ENCODE results near the gene PMM2.
"Not testable (repeated sequence)": the region's sequence is repeated elsewhere in the genome, so short reads cannot be mapped to it uniquely, and the experiment has no call there.

Gene PMM2

GRCh38 chr16:8816967-8817655 lies 19.5 kb downstream of the PMM2 start:
- no peak for DNase-seq (ENCODE audit: low read depth in 2 of 3, low spot score in 2 of 3)

DNA sequence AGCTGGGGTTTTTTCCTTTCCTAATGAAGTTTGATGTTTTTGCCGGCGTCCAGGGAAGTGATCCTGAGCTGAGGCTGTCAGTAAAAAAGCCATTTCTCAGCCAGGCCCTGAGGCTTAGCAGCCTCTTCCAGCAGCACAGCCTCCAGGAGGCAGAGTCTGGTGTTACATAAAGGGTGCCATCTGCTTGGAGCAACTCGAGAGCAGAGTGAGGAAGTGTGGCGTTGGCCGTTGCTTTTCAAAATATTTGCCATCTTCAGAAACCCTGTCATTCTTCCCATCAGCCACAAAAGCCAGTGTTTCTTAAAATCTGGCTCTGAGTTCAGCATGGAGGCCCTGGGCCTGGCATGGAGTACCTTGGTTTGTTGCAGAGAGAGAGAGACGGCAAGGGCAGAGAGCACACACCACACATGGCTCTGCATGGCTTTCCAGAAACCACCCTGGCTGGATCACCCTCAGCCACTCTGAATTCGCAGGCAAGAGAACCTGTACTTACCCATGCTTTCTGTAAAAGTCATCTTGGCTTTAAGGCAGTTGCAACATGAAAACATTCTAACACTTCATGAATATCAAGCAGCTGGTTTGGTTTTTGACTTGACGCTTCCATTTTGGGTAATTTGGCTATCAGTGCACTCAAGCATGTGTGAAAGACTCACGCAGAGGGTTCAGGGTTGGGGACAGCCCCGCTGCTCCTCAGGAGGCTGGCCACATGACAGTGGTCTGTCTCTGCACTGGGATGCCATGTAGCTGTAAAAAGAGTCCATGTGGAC lies 21.0 kb downstream of the PMM2 start:
- DNase-seq (ENCODE audit: low read depth in 2 of 3, low spot score in 2 of 3) = no peak

DNA sequence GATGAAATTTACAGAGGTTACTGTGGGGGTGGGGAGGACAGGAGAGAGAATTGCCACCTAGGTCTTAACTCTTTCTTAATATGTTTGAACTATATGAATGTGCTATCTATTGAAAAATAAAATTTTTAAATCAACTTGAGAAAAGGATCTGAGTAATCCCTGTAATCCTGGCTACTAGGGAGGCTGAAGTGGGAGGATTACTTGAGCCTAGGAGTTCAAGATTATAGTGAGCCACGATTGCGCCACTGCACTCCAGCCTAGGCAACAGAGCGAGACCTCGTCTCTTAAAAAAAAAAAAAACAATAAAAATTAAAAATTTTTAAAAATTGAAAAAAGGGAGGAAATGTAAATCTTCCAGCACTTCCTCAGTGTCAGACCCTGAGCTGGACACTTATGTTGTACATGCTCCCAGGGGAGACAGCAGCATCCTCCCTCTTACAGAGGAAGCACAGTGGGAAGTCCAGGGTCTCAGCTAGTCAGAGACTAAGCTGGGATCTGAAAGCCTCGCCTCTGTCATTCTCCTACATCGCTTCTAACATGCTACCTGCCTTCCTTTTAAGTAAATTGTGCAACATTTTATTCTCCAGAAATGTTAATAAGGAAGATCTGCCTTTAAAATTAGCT lies 21.9 kb downstream of the PMM2 start:
- no peak for DNase-seq (ENCODE audit: low read depth in 2 of 3, low spot score in 2 of 3)

GRCh38 chr16:8822403-8822802 lies 24.8 kb downstream of the PMM2 start:
- no peak for DNase-seq (ENCODE audit: low read depth in 2 of 3, low spot score in 2 of 3)

DNA sequence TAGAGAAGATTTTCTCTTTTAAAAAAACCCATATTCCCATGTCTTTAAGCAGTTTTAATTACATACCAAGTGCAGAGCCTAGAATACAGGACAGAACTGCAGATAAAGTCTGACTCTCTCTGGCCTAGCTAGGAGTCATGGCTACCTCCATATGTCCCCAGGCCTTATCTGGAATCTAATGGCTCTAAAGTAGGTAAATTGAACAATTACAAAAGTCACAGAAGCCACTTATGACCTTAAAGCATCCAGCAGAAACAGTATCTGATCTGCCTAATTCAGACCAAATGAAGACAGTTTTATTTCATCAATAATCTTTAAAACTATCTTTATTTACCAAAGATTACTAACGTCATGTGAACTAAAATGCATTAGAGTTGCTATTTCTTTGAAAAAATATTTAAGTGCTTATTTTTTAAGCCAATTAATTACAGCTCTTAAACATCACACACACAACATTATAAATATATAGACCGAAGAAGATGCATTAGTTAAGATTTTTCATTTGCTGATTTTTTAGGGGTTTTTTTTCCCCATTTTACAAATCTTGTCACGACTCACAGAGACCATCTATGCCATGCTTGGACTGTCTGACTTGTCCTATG lies 28.7 kb downstream of the PMM2 start:
- no peak for DNase-seq (ENCODE audit: low read depth in 2 of 3, low spot score in 2 of 3)

DNA sequence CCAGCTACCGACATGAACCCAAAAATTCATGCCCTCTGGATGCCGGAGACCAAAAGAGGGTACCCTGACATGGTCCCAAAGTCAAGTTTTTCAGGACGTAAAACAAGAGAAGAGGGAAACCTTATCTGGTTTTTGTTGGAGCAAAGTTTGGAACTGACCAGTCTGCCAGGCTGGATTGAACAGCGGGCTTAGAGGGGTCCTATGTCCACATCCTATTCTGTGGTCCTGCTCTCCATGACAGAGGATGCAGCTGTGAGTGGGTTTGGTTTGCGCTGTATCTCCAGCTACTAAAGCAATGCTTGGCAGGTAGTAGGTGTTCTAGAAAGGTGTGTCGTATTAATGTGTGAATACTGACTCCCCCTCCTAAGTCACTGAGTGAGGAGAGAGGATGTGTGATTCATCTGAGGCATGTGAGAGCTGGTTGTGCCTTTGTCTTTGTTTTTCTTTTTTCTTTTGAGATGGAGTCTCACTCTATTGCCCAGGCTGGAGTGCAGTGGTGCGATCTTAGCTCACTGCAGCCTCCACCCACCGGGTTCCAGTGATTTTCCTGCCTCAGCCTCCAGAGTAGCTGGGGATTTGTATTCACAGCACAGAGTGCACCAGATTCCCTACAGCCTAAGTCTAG lies 31.0 kb downstream of the PMM2 start:
- DNase-seq (ENCODE audit: low read depth in 2 of 3, low spot score in 2 of 3) = no peak

- no peak for DNase-seq (ENCODE audit: low read depth in 2 of 3, low spot score in 2 of 3)
Observed at GRCh38 chr16:8831450-8831849, 33.8 kb downstream of the PMM2 start.

DNA sequence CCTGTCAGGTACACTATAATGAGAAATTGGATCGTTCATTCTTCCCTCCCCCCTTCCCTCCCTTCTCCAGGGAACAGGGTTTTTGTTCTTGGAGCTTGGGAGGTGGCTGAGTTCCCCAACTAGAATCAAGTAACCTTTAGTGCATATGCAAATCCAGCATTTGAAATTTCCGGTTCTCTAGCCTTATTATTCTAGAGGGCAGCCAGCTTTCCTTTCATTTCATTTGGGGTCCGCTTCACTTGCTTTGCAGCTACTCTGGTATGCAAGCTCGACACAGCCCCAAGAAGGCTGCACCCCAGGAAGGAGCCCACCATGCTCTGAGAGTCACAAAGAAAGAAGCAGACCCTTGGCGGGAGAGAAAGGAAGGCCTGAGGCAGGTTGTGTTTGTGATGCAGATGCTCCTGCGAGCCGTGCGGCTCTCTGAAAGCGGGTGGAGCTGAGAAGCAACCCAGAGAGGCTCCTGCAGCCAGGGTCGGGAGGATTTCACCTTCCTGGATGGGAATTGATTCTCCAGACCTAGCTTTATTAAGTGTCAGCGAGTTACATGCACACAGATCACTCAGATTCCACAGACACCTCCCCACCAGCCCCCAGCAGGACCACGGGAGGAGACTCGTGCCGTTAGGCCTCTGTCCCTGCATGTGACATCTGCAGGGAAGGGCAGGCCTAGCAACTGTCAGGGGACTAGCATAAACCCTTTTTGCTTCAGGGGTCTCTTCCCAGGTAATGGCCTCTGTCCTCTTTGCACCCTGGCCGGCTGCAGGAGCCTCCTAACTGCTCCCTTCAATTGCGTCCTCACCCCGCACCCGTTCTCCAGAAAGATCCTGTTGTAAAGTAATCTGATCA lies 34.5 kb downstream of the PMM2 start:
- DNase-seq (ENCODE audit: low read depth in 2 of 3, low spot score in 2 of 3) = no peak

- no peak for DNase-seq (ENCODE audit: low read depth in 2 of 3, low spot score in 2 of 3)
Observed at GRCh38 chr16:8832717-8833105, 35.1 kb downstream of the PMM2 start.

- not testable (repeated sequence) for DNase-seq (ENCODE audit: low read depth in 2 of 3, low spot score in 2 of 3)
Observed at GRCh38 chr16:8836797-8837196, 39.2 kb downstream of the PMM2 start.

- not testable (repeated sequence) for DNase-seq (ENCODE audit: low read depth in 2 of 3, low spot score in 2 of 3)
Observed at GRCh38 chr16:8837594-8837993, 40.0 kb downstream of the PMM2 start.

GRCh38 chr16:8842016-8842415 lies 44.4 kb downstream of the PMM2 start:
- DNase-seq (ENCODE audit: low read depth in 2 of 3, low spot score in 2 of 3) = not testable (repeated sequence)

GRCh38 chr16:8843296-8843695 lies 45.7 kb downstream of the PMM2 start:
- DNase-seq (ENCODE audit: low read depth in 2 of 3, low spot score in 2 of 3) = not testable (repeated sequence)

DNA sequence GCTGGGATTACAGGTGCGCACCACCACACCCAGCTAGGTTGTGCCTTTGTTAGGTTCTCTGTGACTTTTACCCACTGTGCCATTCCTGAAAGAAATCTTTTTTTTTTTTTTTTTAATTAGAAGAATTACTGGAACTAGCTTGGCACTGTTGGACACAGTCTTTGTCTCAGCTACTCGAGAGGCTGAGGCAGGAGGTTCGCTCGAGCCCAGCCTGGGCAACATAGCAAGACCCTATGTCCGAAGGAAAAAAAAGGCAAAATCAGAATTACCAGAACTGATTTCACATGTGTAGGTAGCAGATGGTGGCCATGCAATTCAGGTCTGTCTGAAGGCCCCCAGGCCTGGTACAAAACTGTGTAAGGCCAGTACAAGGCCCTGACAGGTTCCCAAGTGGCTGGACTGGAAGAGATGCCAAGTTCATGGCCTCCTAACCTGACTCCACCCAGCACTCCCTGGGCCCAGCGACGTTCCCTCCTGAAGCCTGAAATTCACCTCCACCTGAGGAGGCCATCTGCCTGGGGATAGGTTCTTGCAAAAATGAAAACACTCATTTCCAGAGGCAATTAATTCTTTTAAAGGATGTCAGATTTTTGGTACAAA lies 48.2 kb downstream of the PMM2 start:
- no peak for DNase-seq (ENCODE audit: low read depth in 2 of 3, low spot score in 2 of 3)

GRCh38 chr16:8846401-8846932 lies 48.8 kb downstream of the PMM2 start:
- no peak for DNase-seq (ENCODE audit: low read depth in 2 of 3, low spot score in 2 of 3)

DNA sequence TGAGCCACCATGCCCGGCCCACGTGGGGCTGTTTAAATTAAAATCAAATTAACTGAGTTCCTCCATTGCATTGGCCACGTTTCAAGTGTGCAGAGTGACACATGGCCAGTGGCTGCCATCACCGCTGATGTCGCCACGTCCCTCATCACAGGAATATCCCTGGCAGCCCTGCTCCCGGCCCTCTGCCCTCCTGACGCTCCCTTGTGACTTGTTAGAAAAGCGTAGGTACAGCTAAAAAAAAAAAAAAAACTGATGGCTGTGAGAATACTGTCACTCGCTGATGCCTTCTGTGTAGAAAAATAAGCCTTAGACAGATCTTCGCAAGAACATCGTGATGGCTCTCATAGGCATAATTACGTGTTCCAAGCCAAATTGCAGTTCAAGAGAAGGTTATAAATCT lies 49.5 kb downstream of the PMM2 start:
- DNase-seq (ENCODE audit: low read depth in 2 of 3, low spot score in 2 of 3) = no peak

GRCh38 chr16:8847623-8848022 lies 50.0 kb downstream of the PMM2 start:
- DNase-seq (ENCODE audit: low read depth in 2 of 3, low spot score in 2 of 3) = no peak

DNA sequence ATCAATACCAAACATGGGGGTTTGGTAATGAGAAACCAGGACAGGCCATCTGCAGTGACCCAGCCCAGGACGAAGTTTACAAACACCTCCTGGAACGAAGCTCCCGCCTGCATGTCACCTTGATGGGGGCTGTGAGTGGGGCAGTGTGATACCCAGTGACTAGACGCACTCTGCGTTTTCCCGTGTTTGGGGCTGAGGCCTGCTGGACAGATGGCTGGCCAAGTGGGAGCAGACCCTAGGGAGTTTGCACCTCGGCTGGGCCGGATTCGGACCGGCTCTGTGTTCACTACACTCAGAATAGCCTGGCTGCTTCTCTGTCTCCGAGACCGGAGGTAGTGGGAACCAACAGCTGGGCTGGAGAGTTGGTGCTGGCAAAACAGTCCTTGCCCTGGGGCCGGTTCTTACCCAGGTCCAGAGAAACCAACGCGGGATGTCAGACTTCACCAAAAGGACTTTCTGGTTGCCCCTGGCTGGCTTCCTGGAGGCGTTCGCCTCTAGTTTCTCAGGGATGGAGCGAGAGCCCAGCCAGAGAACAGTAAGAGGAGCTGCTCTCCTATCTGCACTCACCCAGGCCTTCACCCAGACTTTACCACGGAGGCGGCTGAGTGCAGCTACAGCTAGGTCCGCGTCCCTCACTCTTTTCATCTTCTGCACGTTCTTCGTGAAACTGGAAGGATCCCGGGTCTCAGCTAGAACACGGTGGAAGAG lies 50.7 kb downstream of the PMM2 start:
- DNase-seq (ENCODE audit: low read depth in 2 of 3, low spot score in 2 of 3) = no peak

- no peak for DNase-seq (ENCODE audit: low read depth in 2 of 3, low spot score in 2 of 3)
Observed at GRCh38 chr16:8848939-8849391, 51.3 kb downstream of the PMM2 start.
